ENCODE measurements around the gene ZNF678.
"Not testable (repeated sequence)": the region's sequence is repeated elsewhere in the genome, so short reads cannot be mapped to it uniquely, and the experiment has no call there.

The ZNF678 gene

DNA sequence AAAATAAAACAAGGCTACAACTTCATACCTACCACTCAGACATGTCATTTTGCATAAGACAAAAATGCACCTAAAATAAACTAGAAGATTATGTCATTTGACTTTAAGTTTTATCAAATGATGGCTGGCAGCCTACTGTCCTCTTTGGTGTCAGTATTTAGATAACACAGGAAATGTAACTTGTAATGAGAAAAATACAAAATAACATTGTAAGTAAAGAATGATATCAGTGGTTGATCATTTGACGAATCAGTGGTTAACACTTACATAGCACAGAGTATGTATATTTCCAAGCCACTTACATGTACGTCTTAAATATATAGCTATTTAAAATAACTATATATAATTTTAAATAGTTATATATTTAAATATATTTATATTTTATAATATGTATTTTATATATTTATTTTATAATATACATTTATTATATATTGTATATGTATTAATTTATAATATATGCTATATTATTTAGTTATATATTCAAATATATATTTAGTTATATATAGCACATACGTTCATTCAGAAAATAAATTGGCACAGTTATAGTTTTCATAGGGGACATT, 44.1 kb downstream of the ZNF678 start:
- DNase-seq: no peak

DNA sequence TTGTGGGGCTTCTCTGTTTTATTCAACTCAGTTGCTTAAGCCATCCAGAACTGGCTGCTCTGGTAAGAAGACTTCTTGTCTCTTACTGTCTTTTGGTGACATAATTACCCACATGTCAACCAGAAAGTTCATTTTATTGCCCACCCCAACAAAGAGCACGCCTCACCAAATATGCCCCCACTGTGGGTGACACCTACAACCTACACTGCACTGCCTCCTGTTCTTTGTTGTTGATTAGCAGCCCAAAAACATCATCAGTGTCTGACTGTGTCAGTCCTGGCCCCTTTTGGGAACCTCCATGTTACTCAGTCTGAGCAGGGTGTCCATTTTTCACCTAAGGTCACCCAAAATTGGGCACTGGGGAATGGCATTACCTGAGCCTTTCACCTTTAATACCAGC, 49.3 kb downstream of the ZNF678 start:
- DNase-seq: no peak

DNA sequence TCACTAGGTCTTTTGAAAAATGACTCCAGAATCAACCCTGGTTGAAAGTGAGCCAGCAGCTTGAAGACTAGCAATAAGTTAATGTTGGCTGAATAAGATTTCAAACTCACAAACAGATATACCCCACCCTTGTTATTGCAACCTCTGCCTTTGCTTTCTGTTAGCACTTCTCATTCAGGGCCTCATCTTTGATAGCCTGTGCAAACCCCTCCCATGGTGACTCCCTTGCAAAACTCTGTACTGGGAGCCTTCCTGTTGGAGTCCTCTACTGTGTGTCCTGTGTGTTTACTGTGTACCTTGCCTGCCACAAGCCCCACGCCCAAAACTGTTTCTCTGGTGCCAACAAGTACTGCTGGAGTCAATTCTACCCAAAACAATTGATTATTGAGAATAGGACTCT, 50.2 kb downstream of the ZNF678 start:
- DNase-seq: no peak

DNA sequence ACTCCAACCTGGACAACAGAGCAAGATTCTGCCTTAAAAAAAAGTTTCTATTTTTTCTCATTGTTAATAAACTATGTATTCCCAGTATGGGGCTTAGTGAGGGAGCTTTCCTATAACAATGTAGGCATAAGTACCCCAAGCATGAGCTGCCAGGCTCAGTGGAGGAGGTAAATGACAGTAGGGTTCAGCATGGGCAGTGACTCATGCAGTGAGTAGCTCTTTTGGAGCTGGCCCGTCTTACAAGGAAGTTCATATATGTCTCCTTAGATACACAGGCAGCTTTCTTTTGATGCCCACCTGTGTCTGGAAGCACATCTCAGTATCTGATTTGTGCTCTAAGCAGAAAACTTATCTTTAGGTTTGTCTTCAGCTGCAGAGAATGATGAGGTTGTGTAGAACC, 57.9 kb downstream of the ZNF678 start:
- no peak for DNase-seq

DNA sequence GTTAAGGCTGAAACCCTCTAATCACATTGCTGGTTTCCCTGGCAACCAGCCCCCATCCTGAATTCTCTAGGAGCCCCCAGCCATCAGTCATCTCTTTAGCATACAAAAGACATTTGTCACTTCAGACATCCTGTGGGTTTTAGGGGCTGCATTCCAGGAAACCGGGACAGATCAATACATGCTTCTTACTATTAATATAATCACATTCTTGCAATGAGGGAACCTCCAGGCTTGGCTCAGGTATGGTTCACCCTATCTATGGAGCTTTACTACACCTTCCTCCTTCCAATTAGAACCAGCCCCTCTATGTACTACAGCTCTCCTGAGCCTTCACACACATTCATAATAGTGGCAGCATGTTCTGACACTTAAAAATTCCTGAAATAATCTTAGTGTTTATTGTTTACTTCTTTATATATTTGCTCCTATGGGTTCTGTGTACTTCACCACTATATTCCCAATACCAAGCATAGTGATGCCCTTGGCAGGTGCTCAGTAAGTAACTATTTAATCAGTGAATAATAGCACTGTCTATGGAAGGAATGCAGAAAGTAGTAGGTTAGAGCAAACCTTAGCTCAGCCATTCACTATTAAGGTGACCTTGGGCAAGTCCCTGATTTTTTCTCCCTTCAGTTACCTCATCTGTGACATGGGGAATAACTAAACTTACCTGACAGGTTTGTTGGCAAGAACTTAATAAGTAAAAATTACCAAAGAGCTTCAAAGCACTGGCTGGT, 59.6 kb downstream of the ZNF678 start:
- DNase-seq: no peak

DNA sequence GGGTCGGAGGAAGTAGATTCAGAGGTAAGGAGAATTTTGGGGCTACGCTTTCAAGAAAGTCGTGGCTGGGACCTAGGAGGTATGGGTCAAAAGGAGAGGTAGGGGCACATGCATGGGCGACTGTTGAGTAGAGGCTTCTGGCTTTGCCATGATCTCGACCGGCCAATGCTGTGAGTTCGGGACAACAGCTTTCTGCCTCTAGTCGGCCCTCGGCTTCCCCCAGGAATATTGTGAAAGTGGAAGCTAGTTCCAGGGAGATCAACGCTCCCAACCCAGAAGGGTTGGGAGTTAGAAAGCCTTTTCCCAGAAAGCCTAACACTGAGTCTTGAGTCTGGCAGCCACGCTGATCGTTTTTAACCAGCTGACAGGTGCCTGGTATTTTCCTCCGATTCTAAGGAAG, 69.0 kb downstream of the ZNF678 start:
- no peak for DNase-seq

DNA sequence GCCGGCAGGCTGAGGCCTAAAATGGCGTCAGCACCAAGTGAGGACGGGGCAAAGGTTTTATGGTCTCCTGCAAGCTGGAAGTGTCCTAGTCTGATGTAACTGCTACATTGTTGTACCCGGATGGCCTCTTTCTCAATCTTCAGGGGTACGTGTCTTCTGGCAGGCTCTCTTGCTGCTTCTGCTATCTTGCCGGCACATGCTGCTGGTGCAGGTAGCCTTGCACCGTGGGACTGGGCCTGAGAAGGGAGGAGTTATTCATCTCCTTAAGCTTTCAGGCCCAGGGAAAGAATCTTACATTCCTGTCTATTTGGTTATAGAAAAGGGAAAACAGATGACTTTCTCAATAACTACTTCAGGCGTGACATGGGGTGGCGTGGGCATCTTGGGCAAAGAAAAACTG, 72.2 kb downstream of the ZNF678 start:
- DNase-seq: no peak

DNA sequence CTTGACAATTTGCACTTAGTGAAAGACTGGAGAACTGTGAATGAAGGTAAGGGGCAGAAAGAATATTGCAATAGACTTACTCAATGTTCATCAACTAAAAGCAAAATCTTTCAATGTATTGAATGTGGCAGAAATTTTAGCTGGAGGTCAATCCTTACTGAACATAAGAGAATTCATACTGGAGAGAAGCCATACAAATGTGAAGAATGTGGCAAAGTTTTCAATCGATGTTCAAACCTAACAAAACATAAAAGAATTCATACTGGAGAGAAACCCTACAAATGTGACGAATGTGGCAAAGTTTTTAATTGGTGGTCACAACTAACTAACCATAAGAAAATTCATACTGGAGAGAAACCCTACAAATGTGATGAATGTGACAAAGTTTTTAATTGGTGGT, 91.1 kb downstream of the ZNF678 start:
- no peak for DNase-seq

DNA sequence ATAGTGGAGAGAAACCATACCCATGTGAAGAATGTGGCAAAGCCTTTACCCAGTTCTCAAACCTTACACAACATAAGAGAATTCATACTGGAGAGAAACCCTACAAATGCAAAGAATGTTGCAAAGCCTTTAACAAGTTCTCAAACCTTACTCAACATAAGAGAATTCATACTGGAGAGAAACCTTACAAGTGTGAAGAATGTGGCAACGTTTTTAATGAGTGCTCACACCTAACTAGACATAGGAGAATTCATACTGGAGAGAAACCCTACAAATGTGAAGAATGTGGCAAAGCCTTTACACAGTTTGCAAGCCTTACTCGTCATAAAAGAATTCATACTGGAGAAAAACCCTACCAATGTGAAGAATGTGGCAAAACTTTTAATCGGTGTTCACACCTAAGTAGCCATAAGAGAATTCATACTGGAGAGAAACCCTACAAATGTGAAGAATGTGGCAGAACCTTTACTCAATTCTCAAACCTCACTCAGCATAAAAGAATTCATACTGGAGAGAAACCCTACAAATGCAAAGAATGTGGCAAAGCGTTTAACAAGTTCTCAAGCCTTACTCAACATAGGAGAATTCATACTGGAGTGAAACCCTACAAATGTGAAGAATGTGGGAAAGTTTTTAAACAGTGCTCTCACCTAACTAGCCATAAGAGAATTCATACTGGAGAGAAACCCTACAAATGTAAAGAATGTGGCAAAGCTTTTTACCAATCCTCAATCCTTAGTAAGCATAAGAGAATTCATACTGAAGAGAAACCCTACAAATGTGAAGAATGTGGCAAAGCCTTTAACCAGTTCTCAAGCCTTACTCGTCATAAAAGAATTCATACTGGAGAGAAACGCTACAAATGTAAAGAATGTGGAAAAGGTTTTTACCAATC, 91.7 kb downstream of the ZNF678 start:
- no peak for DNase-seq

DNA sequence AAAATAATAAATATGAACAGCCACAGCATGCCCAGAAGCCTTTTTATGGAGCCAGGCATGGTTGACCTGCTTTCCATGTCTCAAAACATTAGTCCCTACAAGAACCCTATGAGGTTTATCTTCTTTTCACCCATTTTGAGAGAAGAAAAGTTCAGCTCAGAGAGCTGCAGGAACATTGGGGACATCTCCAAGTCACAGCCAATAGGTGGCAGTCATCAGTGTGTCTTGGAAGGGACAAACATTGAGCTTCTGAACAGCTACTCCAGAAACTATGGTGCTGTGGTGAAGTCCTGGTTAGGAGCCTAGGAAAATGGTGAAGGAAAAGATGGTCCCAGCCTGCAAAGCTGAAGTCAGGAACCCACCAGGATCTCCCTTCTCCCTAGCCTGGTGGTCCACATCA, 98.1 kb downstream of the ZNF678 start:
- DNase-seq: no peak

DNA sequence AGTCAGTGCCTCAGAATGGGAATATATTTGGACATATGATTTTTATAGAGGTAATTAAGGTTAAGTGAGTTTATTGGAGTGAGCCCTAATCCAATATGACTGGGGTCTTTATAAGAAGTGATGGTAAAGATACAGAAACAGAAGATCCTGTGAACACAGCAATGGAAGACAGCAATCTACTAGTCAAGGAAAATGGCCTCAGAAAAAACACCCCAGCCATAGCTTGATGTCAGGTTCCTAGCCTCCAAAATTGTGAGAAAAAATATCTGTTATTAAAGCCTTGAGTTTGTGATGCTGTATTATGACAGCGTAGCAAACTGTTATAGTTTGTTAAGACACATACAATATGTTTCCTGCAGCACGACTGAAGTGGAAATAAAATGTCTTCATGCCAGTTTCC, 99.6 kb downstream of the ZNF678 start:
- no peak for DNase-seq

DNA sequence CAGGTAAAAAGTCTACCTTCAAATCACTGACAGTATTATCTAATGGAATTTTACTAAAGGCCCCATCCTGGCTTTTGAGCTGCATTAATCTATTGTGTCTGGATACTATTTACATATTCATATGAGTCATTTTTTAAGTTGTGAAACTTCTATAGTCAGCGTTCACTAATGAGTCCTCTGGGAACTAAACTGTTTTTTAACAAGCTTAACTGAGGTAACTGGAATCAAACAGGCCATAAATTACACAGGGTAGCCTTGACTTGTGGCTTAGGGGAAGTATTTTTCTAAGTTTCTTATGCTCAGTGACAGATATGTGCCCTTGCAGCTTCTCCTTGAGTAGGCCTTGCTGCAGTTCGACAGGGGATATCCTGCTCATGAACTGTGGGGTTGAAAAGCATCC, 102.9 kb downstream of the ZNF678 start:
- no peak for DNase-seq

DNA sequence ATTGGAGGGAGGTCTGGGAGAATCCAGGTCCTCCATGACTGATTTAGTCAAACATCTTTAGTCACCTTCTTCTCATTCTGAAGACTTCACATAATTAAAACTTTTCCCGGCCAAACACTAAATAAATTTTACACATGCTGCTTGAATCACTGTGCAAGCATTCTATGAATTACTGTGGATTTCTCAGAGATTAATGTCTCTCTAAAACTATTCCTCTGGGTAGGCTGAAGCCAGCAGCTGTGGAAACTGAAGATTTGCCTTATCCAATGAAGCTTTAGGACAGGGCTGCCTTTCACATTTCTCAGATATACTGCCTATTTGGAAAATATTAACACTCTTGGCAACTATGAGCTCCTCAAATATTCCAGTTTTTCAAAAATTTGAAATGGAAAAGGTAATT, 110.1 kb downstream of the ZNF678 start:
- DNase-seq: no peak

DNA sequence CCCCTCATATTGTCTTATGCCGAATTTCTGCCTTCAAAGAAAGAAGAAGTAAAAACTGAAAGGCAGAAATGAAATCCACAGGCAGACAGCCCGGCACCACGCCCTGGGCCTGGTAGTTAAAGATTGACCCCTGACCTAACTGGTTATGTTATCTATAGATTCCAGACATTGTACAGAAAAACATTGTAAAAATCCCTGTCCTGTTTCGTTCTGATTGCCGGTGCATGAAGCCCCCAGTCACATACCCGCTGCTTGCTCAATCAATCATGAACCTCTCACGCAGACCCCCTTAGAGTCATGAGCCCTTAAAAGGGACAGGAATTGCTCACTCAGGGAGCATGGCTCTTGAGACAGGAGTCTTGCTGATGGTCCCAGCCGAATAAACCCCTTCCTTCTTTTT, 122.5 kb downstream of the ZNF678 start:
- no peak for DNase-seq

DNA sequence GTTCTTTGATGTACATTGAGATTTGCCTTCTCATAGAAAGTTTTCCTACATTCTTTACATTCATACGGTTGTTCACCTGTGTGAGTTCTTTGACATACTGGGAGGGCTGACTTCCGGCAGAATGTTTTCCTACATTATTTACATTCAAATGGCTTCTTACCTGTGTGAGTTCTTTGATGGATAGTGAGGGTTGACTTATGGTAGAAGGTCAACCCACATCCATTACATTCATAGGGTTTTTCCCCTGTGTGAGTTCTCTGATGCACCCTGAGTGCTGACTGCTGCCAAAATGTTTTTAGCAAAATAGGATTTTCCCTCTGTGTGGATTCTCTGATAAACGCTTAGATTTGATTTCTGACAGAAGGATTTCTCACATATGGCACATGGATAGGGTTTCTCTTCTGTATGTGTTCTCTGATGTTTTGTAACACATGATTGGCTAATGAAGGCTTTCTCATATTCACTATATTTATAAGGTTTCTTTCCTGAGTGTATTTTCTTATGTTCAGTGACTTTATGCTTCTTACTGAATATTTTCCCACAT, 134.0 kb downstream of the ZNF678 start:
- no peak for DNase-seq

DNA sequence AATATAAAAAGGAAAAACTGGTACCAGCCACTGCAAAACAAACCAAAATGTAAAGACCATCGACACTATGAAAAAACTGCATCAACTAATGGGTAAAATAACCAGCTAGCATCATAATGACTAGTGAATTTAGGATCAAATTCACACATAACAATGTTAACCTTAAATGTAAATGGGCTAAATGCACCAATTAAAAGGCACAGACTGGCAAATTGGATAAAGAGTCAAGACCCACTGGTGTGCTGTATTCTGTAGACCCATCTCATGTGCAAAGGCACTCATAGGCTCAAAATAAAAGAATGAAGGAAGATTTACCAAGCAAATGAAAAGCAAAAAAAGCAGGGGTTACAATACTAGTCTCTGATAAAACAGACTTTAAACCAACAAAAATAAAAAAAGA, 138.3 kb downstream of the ZNF678 start:
- not testable (repeated sequence) for DNase-seq

DNA sequence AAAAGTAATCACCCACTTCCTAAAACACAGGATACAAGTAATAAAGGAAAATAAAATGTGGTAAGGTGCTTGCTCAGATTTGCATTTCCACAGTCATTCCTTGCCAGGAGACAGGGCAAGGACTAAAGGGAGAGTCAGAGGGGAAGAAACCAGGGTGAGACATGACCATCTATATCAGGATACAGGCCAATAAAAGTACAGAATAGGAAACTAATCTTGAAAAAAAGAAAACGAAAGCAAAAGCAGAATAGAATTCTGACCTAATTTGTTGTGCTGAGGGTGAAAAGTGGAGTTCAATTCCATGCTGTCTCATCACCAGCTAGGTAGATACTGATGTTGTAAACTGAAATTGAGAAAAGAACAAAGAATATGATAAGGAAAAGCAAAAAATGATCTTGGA, 144.5 kb downstream of the ZNF678 start:
- DNase-seq: no peak

DNA sequence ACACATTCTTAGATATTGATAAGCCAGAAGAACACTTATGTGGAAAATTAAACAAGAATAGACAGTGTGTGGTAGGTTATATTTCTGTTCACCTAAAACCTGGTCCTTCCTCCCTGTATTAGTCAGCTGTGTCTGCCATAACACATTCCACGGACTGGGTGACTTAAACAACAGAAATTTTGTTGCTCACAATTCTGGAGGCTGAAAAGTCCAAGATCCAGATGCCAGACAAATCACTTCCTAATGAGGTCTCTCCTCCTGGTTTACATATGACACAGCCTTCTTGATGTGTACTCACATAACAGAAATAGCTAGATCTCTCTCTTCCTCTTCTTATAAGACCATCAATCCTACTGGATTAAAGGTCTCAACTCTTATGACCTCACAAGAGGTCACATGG, 146.1 kb downstream of the ZNF678 start:
- DNase-seq: no peak

DNA sequence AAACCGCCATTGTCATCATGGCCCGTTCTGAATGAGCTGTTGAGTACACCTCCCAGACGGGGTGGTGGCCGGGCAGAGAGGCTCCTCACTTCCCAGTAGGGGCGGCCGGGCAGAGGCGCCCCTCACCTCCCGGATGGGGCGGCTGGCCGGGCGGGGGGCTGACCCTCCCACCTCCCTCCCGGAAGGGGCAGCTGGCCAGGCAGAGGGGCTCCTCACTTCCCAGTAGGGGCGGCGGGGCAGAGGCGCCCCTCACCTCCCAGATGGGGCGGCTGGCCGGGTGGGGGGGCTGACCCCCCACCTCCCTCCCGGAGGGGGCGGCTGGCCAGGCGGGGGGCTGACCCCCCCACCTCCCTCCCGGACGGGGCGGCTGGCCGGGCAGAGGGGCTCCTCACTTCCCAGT, 147.1 kb downstream of the ZNF678 start:
- DNase-seq: not testable (repeated sequence)

DNA sequence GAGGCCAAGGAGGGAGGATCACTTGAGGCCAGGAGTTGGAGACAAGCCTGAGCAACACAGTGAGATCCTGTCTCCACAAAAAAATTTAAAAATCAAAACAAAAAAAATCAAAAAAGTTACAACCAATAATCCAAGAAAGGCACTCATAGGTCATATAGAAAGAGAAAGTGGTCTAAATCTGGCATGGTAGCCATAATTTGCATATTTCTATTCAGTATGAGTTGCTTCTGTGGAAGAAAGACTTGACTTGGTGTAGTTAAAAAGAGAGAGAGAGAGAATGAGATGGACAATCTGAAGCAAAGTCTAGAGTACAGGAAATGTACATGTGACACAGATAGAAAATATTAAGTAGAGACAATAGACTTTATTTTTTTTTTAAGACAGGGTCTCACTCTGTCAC, 149.3 kb downstream of the ZNF678 start:
- no peak for DNase-seq

DNA sequence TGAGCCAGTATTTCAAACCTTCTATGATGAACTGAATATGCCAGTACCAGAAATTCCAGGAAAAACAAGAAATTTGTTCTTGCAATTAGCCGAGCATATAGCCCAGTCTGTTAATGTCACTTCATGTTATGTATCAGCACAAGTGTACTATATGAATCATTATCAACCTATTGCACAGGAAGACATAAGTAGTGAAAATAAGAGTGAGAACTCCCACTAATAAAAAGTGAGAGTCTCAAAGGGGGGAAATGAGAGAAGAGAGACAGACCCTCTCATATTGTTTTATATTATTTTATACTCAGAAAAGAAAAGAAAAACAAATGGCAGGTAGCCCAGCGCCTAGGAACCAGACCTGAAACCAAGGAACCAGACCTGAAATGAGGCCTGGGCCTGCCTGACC, 155.6 kb downstream of the ZNF678 start:
- no peak for DNase-seq

DNA sequence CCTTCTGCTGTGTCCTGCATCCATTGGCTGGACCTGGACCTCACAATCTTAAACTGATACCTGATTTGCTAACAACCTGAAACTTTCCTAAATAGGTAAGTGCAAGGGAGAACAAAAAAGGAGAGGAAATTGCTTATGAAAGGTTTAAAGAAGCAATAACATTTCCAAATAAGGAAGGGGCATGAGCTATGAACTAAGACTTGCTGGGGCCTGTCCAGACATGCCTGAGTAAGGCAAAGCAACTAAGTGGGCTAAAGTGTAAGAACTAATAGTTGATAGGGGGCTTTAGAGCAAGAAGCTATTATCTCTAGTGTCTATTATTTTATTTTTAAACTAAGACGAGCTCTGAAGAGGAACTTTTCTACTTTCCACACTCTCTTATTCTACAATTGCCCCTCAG, 160.1 kb downstream of the ZNF678 start:
- DNase-seq: no peak

DNA sequence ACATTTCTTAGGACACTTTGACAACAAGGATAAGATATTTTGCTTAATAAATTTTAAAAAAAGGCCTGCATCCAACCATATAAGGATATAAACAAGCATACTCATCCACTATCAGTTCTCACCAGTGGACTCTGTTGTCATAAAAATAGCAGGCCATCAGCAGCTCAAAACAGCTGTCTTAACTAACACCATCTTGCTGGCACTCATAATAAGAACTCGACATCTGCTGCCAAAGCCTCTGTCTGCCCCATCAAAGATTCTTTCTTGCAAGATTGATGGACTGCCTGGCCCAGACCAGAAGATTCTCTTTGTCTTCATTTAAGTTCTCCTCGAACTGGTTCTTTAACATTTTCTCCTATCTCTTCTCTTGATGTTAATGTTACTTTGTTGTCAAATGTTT, 161.7 kb downstream of the ZNF678 start:
- DNase-seq: no peak

DNA sequence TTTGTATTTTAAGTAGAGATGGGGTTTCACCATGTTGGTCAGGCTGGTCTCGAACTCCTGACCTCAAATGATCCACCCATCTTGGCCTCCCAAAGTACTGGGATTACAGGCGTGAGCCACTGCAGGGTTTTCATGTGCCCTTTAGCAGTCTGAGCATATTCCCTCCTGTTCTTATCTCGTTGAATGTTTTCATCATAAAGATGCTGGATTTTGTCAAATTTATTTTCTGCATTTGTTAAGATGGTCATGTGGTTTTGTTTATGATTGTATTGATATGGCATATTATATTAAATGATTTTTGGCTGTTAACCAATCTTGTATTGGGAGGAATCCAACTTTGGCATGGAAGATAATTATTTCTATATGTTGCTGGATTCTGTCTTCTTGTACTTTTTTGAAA, 163.0 kb downstream of the ZNF678 start:
- no peak for DNase-seq
